ENCODE measurements around the gene RNU5D-1. TPM values are rescaled to one million over a fixed set of nuclear protein-coding genes. Genes with fewer than 3 reads are reported as not detected.

RNU5D-1 gene
- total and polyA plus RNA-seq, 5 experiments from 2014 or later = not detected

- Mint-ChIP-seq H3K27me3 (no peaks in the 10 kb centered on the region), H3K27ac (peak overlapping the region in 9 of 10 donors; percentile 76 to 95 (median 93)), H3K9me3 (no peaks in the 10 kb centered on the region), H3K36me3 (peaks cover 0 to 3% (median 0%) of the 10 kb centered on the region in 3 donors), H3K4me3 (peak overlapping the region in 9 of 10 donors; percentile 52 to 93 (median 77)), H3K4me1 (peaks cover 44 to 76% (median 63%) of the 10 kb centered on the region in 4 donors)
- POLR2A ChIA-PET = interaction anchor here (0.6 to 11.7 kb wide), 8 partner anchors 12 to 579 kb away, joined by 3 to 109 read pairs (median 4); partner anchors contain the start of genes PLK3 and RPS8
- peak in 4 of 10 donors; percentile 30 to 66 (median 33) for DNase-seq
- no peak for ATAC-seq
Measured at GRCh38 chr1:44724296-44724954, 6.5 kb downstream of the RNU5D-1 start.

GRCh38 chr1:44723496-44724295, 7.3 kb downstream of the RNU5D-1 start:
- peak; percentile 11 to 13 for ATAC-seq

GRCh38 chr1:44723064-44723463, 7.9 kb downstream of the RNU5D-1 start:
- H3K4me3 Mint-ChIP-seq = peak overlapping the region; percentile 76 to 93 (median 82)

More at GRCh38 chr1:44723496-44724295, 7.3 kb downstream of the RNU5D-1 start:
- Mint-ChIP-seq H3K9me3 (no peaks in the 10 kb centered on the region), H3K36me3 (peaks cover 0 to 3% (median 0%) of the 10 kb centered on the region in 3 donors), H3K27ac (peak overlapping the region; percentile 87 to 98 (median 93)), H3K4me1 (peaks cover 43 to 75% (median 65%) of the 10 kb centered on the region in 4 donors), H3K27me3 (no peaks in the 10 kb centered on the region), H3K4me3 (peak overlapping the region; percentile 76 to 93 (median 82))
- peak in 4 of 10 donors; percentile 19 to 42 (median 30) for DNase-seq
- POLR2A ChIA-PET = interaction anchor here (0.6 to 11.7 kb wide), 8 partner anchors 10 to 580 kb away, joined by 3 to 109 read pairs (median 4); partner anchors contain the start of genes PLK3 and RPS8

GRCh38 chr1:44721485-44722361, 9.2 kb downstream of the RNU5D-1 start:
- Mint-ChIP-seq H3K9me3 (no peaks in the 10 kb centered on the region), H3K27ac (peak overlapping the region; percentile 93 to 99 (median 96)), H3K27me3 (no peaks in the 10 kb centered on the region), H3K36me3 (peaks cover 0 to 3% (median 0%) of the 10 kb centered on the region in 3 donors), H3K4me1 (peaks cover 50 to 80% (median 78%) of the 10 kb centered on the region in 4 donors), H3K4me3 (peak overlapping the region; percentile 42 to 85 (median 79))
- ATAC-seq (peak; percentile 84 to 90), DNase-seq (peak; percentile 17 to 85 (median 74))
- POLR2A ChIA-PET = interaction anchor here (0.5 to 7.5 kb wide), 39 partner anchors 8 to 1674 kb away, joined by 3 to 143 read pairs (median 5); partner anchors contain the start of genes ARMH1, BEST4, BTBD19 and CCDC163

More at GRCh38 chr1:44723064-44723463, 7.9 kb downstream of the RNU5D-1 start:
- Mint-ChIP-seq H3K27me3 (no peaks in the 10 kb centered on the region), H3K36me3 (peaks cover 0 to 3% (median 0%) of the 10 kb centered on the region in 3 donors), H3K4me1 (peaks cover 44 to 76% (median 70%) of the 10 kb centered on the region in 4 donors), H3K9me3 (no peaks in the 10 kb centered on the region), H3K27ac (peak overlapping the region; percentile 87 to 98 (median 93))
- ATAC-seq (peak; percentile 9 to 21), DNase-seq (peak in 3 of 10 donors; percentile 7 to 35 (median 21))
- POLR2A ChIA-PET = interaction anchor here (1.4 to 11.7 kb wide), 10 partner anchors 9 to 98 kb away, joined by 5 to 143 read pairs (median 15); partner anchors contain the start of genes BEST4, BTBD19, PLK3 and RNU5D-1

GRCh38 chr1:44720281-44720680, 10.7 kb downstream of the RNU5D-1 start:
- H3K4me3 Mint-ChIP-seq = peak overlapping the region in 7 of 10 donors; percentile 24 to 85 (median 51)
- no peaks in the 10 kb centered on the region for H3K9me3 Mint-ChIP-seq
- peak overlapping the region in 9 of 10 donors; percentile 19 to 99 (median 94) for H3K27ac Mint-ChIP-seq
- H3K4me1 Mint-ChIP-seq = peaks cover 53 to 84% (median 82%) of the 10 kb centered on the region in 4 donors
- H3K27me3 Mint-ChIP-seq = no peaks in the 10 kb centered on the region
- DNase-seq = peak in 1 of 10 donors; percentile 13
- ATAC-seq = no peak
- POLR2A ChIA-PET = interaction anchor here (0.9 to 7.5 kb wide), 6 partner anchors 11 to 583 kb away, joined by 3 to 143 read pairs (median 25); partner anchors contain the start of genes RNU5D-1 and RPS8
- H3K36me3 Mint-ChIP-seq = peaks cover 0 to 2% (median 0%) of the 10 kb centered on the region in 3 donors

- Mint-ChIP-seq H3K27me3 (no peaks in the 10 kb centered on the region), H3K4me3 (peak overlapping the region in 7 of 10 donors; percentile 7 to 83 (median 48)), H3K36me3 (no peaks in the 10 kb centered on the region), H3K27ac (peak overlapping the region; percentile 19 to 99 (median 74)), H3K4me1 (peaks cover 52 to 84% (median 83%) of the 10 kb centered on the region in 4 donors), H3K9me3 (no peaks in the 10 kb centered on the region)
- no peak for ATAC-seq
- DNase-seq = peak in 1 of 10 donors; percentile 6
- POLR2A ChIA-PET = interaction anchor here (0.7 to 7.5 kb wide), 3 partner anchors 12 to 98 kb away, joined by 6 to 143 read pairs (median 8); partner anchors contain the start of gene RNU5D-1
Measured at GRCh38 chr1:44719318-44719717, 11.7 kb downstream of the RNU5D-1 start.

- H3K27ac Mint-ChIP-seq = peak overlapping the region; percentile 24 to 90 (median 56)
- ATAC-seq (no peak), DNase-seq (peak in 1 of 10 donors; percentile 7)
- H3K27me3 Mint-ChIP-seq = no peaks in the 10 kb centered on the region
- no peaks in the 10 kb centered on the region for H3K9me3 Mint-ChIP-seq
- H3K36me3 Mint-ChIP-seq = no peaks in the 10 kb centered on the region
- peaks cover 43 to 81% (median 73%) of the 10 kb centered on the region in 4 donors for H3K4me1 Mint-ChIP-seq
- POLR2A ChIA-PET = interaction anchor here (0.6 to 7.5 kb wide), 6 partner anchors 8 to 96 kb away, joined by 3 to 143 read pairs (median 4); partner anchors contain the start of genes PLK3, RNU5D-1 and RPS8
- peak overlapping the region in 4 of 10 donors; percentile 36 to 48 (median 40) for H3K4me3 Mint-ChIP-seq
Measured at GRCh38 chr1:44718091-44718490, 12.9 kb downstream of the RNU5D-1 start.

GRCh38 chr1:44717653-44718052, 13.3 kb downstream of the RNU5D-1 start:
- Mint-ChIP-seq H3K27me3 (no peaks in the 10 kb centered on the region), H3K27ac (peak overlapping the region in 8 of 10 donors; percentile 1 to 90 (median 62)), H3K4me1 (peaks cover 41 to 78% (median 69%) of the 10 kb centered on the region in 4 donors), H3K9me3 (no peaks in the 10 kb centered on the region), H3K36me3 (no peaks in the 10 kb centered on the region), H3K4me3 (peak overlapping the region in 4 of 10 donors; percentile 36 to 48 (median 40))
- DNase-seq (no peak), ATAC-seq (no peak)
- POLR2A ChIA-PET = interaction anchor here (0.6 to 7.5 kb wide), 6 partner anchors 9 to 96 kb away, joined by 3 to 143 read pairs (median 4); partner anchors contain the start of genes PLK3, RNU5D-1 and RPS8

- no peaks in the 10 kb centered on the region for H3K36me3 Mint-ChIP-seq
- DNase-seq (no peak), ATAC-seq (no peak)
- peaks cover 41 to 78% (median 69%) of the 10 kb centered on the region in 4 donors for H3K4me1 Mint-ChIP-seq
- H3K27ac Mint-ChIP-seq = peak overlapping the region in 7 of 10 donors; percentile 1 to 90 (median 65)
- POLR2A ChIA-PET = interaction anchor here (0.7 to 7.5 kb wide), 5 partner anchors 15 to 126 kb away, joined by 3 to 143 read pairs (median 3); partner anchors contain the start of genes PLK3, PTCH2, RNU5D-1 and RPS8
- peak overlapping the region in 1 of 10 donors; percentile 38 for H3K4me3 Mint-ChIP-seq
- no peaks in the 10 kb centered on the region for H3K9me3 Mint-ChIP-seq
- H3K27me3 Mint-ChIP-seq = no peaks in the 10 kb centered on the region
Measured at GRCh38 chr1:44717156-44717555, 13.8 kb downstream of the RNU5D-1 start.

- DNase-seq = peak; percentile 35 to 81 (median 68)
- Mint-ChIP-seq H3K27ac (peak overlapping the region; percentile 54 to 87 (median 74)), H3K27me3 (no peaks in the 10 kb centered on the region), H3K36me3 (no peaks in the 10 kb centered on the region), H3K4me3 (peak overlapping the region in 9 of 10 donors; percentile 46 to 72 (median 61)), H3K9me3 (no peaks in the 10 kb centered on the region), H3K4me1 (peaks cover 30 to 61% (median 49%) of the 10 kb centered on the region in 4 donors)
- POLR2A ChIA-PET = interaction anchor here (0.7 to 1.5 kb wide), 4 partner anchors 12 to 756 kb away, joined by 3 to 4 read pairs (median 4); partner anchors contain the start of gene UROD
- peak; percentile 83 to 86 for ATAC-seq
Measured at GRCh38 chr1:44714944-44715571, 15.9 kb downstream of the RNU5D-1 start.

Measured in naive thymus-derived CD8-positive, alpha-beta T cell (primary cell).